ENCODE measurements around the gene ITSN2. TPM values are rescaled to one million over a fixed set of nuclear protein-coding genes. Genes with fewer than 3 reads are reported as not detected.

Gene ITSN2
- total RNA-seq, 4 donors from 2014 or later = 32.8 to 58.0 (median 41.4) TPM

DNA sequence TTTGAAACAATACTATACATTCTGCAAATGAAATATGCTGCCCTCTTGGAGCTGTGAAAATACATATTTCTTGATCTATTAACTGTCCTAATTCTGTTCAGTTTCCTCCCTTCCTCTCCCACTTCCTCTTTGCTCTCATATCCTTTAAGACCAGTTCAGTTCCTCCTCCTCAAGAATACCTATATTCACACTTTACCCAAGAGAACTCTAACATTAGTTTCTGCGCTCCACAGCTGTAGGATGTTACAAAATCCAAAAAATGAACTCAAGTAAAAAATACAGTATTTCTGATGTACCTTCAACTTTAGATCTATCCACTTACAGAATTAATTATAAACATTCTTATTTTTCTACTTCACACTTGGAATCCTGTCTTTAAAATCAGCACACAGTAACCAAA, 5.4 kb downstream of the ITSN2 start:
- H3K4me1 ChIP-seq = peaks cover 0 to 49% (median 31%) of the 10 kb centered on the region in 4 donors

DNA sequence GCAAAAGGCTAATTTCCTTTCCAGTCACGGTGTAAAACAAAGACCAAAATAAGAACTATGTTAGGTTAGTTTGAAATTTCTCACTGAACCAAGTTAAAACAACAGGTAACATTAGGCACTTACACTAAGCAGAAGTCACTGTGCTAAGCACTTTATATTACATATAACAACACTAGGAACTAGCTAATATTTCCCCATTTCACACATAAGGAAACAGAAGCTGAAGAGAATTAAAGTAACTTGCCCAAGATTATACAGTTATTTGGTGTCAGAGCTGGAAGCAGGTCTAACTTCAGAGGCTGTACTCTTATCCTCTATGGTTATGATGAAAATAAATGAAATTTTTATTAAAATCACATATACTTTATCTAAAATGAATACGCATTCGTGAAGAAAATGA, 5.9 kb downstream of the ITSN2 start:
- Histone ChIP-seq H3K4me1 (peaks cover 0 to 55% (median 30%) of the 10 kb centered on the region in 4 donors), H3K9me3 (no peaks in the 10 kb centered on the region), H3K27ac (no peak overlapping the region), H3K27me3 (no peaks in the 10 kb centered on the region), H3K4me3 (no peak overlapping the region), H3K36me3 (no peaks in the 10 kb centered on the region)
- intact Hi-C loops (cut with DNase I; ENCODE audit: low total_unique reads) = no loop called here
- WGBS, 2 donors (ENCODE audit: low coverage in 1 of 2) = 53 to 56% methylated on average over 3 of the region's 3 CpGs
- in situ Hi-C loops (cut with MboI; ENCODE audit: low pct_ligation_motif_present in 1 of 4, low pct_unique_long_range_greater_than_20kb in 1 of 4, low sequenced_read_pairs in 3 of 4) = no loop called here
- TF ChIP-seq POLR2A (IDR thresholded peaks at IDR 0.05) (no peak), EP300 (IDR thresholded peaks at IDR 0.05; ENCODE audit: low read depth) (no peak), POLR2AphosphoS5 (IDR thresholded peaks at IDR 0.05) (no peak)
- TF ChIP-seq, protein P1, sequence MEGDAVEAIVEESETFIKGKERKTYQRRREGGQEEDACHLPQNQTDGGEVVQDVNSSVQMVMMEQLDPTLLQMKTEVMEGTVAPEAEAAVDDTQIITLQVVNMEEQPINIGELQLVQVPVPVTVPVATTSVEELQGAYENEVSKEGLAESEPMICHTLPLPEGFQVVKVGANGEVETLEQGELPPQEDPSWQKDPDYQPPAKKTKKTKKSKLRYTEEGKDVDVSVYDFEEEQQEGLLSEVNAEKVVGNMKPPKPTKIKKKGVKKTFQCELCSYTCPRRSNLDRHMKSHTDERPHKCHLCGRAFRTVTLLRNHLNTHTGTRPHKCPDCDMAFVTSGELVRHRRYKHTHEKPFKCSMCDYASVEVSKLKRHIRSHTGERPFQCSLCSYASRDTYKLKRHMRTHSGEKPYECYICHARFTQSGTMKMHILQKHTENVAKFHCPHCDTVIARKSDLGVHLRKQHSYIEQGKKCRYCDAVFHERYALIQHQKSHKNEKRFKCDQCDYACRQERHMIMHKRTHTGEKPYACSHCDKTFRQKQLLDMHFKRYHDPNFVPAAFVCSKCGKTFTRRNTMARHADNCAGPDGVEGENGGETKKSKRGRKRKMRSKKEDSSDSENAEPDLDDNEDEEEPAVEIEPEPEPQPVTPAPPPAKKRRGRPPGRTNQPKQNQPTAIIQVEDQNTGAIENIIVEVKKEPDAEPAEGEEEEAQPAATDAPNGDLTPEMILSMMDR (IDR thresholded peaks at IDR 0.05) = no peak
- DNase-seq = no peak

More for the DNA sequence above, 5.4 kb downstream of the ITSN2 start:
- in situ Hi-C loops (cut with MboI; ENCODE audit: low pct_ligation_motif_present in 1 of 4, low pct_unique_long_range_greater_than_20kb in 1 of 4, low sequenced_read_pairs in 3 of 4) (no loop called here), intact Hi-C loops (cut with DNase I; ENCODE audit: low total_unique reads) (no loop called here)
- Histone ChIP-seq H3K4me3 (no peak overlapping the region), H3K27me3 (no peaks in the 10 kb centered on the region), H3K9me3 (no peaks in the 10 kb centered on the region), H3K27ac (no peak overlapping the region), H3K36me3 (no peaks in the 10 kb centered on the region)
- WGBS, 2 donors (ENCODE audit: low coverage in 1 of 2) = 83 to 85% methylated on average over 1 of the region's 1 CpG
- no peak for DNase-seq
- no peak for TF ChIP-seq POLR2AphosphoS5 (IDR thresholded peaks at IDR 0.05)
- no peak for TF ChIP-seq EP300 (IDR thresholded peaks at IDR 0.05; ENCODE audit: low read depth)
- no peak for TF ChIP-seq POLR2A (IDR thresholded peaks at IDR 0.05)
- TF ChIP-seq, protein P1 (IDR thresholded peaks at IDR 0.05) = no peak

DNA sequence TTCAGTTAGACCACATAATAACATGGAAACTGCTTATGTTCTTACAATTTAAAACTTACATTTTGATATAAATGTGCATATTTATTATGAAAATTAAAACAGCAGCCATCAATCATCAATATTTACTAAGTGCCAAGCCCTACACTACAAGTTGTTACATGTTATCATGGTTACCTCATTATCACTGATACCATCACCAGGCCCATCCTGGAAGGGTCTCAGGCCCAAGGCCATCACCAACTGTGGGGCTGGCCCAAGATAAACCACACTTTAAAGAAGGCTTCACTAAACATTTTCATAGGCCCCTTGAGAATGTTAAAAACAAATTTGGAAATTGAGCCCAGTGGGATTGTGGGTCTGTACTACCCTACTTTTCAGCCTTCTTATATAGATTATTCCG, 6.4 kb downstream of the ITSN2 start:
- TF ChIP-seq EP300 (IDR thresholded peaks at IDR 0.05; ENCODE audit: low read depth) = no peak
- no peak for TF ChIP-seq POLR2AphosphoS5 (IDR thresholded peaks at IDR 0.05)
- no peak for TF ChIP-seq POLR2A (IDR thresholded peaks at IDR 0.05)
- TF ChIP-seq, protein P1 (IDR thresholded peaks at IDR 0.05) = no peak
- Histone ChIP-seq H3K27me3 (no peaks in the 10 kb centered on the region), H3K36me3 (no peaks in the 10 kb centered on the region), H3K27ac (no peak overlapping the region), H3K9me3 (no peaks in the 10 kb centered on the region), H3K4me1 (peaks cover 0 to 51% (median 26%) of the 10 kb centered on the region in 4 donors), H3K4me3 (no peak overlapping the region)
- WGBS, 2 donors (ENCODE audit: low coverage in 1 of 2) = 92 to 97% methylated on average over 1 of the region's 1 CpG
- intact Hi-C loops (cut with DNase I; ENCODE audit: low total_unique reads) = no loop called here
- in situ Hi-C loops (cut with MboI; ENCODE audit: low pct_ligation_motif_present in 1 of 4, low pct_unique_long_range_greater_than_20kb in 1 of 4, low sequenced_read_pairs in 3 of 4) = no loop called here
- no peak for DNase-seq

DNA sequence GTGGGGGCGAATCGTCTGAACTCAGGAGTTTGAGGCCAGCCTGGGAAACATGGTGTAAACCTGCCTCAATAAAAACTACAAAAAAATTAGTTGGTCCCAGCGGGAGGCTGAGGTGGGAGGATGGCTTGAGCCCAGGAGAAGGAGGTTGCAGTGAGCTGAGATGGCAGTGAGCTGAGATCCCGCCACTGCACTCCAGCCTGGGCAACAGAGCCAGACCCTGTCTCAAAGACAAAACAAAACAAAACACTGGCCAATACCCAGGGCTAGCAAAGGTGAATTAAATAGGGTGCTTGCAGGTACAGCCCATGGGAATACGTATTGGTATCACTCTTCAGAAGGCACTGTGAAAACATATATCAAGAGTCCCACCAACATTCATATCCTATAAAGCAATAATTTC, 7.0 kb downstream of the ITSN2 start:
- intact Hi-C loops (cut with DNase I; ENCODE audit: low total_unique reads) = no loop called here
- no peaks in the 10 kb centered on the region for H3K36me3 ChIP-seq
- TF ChIP-seq, protein P1 (IDR thresholded peaks at IDR 0.05) = no peak
- TF ChIP-seq POLR2AphosphoS5 (IDR thresholded peaks at IDR 0.05) = no peak
- no peak for TF ChIP-seq EP300 (IDR thresholded peaks at IDR 0.05; ENCODE audit: low read depth)
- no peak for TF ChIP-seq POLR2A (IDR thresholded peaks at IDR 0.05)
- 60 to 86% methylated on average over 2 to 5 of the region's 5 CpGs for WGBS, 2 donors (ENCODE audit: low coverage in 1 of 2)
- DNase-seq = no peak
- no peak overlapping the region for H3K4me3 ChIP-seq
- H3K27me3 ChIP-seq = no peaks in the 10 kb centered on the region
- no peaks in the 10 kb centered on the region for H3K9me3 ChIP-seq
- in situ Hi-C loops (cut with MboI; ENCODE audit: low pct_ligation_motif_present in 1 of 4, low pct_unique_long_range_greater_than_20kb in 1 of 4, low sequenced_read_pairs in 3 of 4) = no loop called here
- H3K27ac ChIP-seq = no peak overlapping the region
- peaks cover 3 to 45% (median 21%) of the 10 kb centered on the region in 4 donors for H3K4me1 ChIP-seq

All from transverse colon (tissue), 4 donors.